Fibroblast of gingiva (primary cell): ENCODE measurements around the gene CGB3.

Source experiments
- DNase-seq: peaks from one replicate; pipeline ENCODE4 v3.0.0-alpha.2; 2011; ENCODE audit warnings: low read depth

The CGB3 gene

DNA sequence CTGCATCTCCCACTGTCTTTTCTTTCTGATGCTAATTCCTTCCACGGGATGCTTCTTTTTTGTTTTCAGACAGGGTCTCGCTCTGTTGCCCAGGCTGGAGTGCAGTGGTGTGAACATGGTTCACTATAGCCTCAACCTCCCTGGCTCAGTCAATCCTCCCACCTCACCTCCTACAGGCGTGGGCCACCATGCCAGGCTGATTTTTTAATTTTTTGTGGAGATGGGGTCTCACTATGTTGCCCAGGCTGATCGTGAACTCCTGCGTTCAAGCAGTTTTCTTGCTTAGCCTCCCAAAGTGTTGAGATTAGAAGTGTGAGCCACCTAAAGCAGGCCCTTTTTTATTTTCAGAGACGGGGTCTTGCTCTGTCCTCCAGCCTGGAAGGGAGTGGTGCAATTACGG lies 35.8 kb downstream of the CGB3 start:
- no peak for DNase-seq

- no peak for DNase-seq
Observed at GRCh38 chr19:48987323-48987722, 36.8 kb downstream of the CGB3 start.

GRCh38 chr19:48986211-48986610 lies 37.9 kb downstream of the CGB3 start:
- DNase-seq, result no peak

GRCh38 chr19:48985711-48986110 lies 38.4 kb downstream of the CGB3 start:
- DNase-seq, result no peak

DNA sequence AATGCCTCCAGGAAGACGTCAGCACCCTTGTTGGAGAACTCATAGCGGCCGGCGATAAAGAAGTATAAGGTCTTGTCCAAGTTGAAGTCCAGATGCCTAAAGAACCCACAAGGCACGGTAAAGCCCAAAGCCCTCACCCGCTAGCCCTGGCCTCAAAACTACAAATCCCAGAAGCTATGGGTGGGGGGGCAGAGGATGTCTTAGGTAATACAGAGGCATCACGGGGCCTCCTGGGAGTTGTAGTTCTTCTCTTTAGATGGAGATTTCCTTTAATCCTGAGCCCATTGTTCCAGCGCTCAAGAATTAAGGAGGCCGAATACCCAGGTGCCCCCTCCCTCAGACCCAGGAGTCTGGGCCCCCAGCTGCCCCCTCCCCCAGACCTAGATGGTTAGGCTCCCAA lies 41.9 kb downstream of the CGB3 start:
- no peak for DNase-seq

- no peak for DNase-seq
Observed at GRCh38 chr19:48977061-48977460, 47.1 kb downstream of the CGB3 start.

- DNase-seq, result no peak
Observed at GRCh38 chr19:48975947-48976847, 47.9 kb downstream of the CGB3 start.
